GM18951 (cell line): ENCODE measurements around the gene SCN8A.

Experiments
- POLR2A ChIP-seq: IDR thresholded peaks from 4 replicates; pipeline ENCODE4 v1.6.1; 2011; ENCODE audit warnings: mild to moderate bottlenecking; ENCODE audit not compliant: insufficient read length, insufficient read depth; ENCODE audit errors: extremely low read depth
- in situ Hi-C: fragments of 300-500 bp; cut with MboI; formaldehyde crosslinking; loops from one replicate; pipeline ENCODE4 v1.12.0; 2022; ENCODE audit warnings: low sequenced_read_pairs, mixed read lengths, inconsistent platforms; ENCODE audit not compliant: unreplicated experiment

SCN8A gene

GRCh38 chr12:51753980-51754675 lies 163.1 kb downstream of the SCN8A start:
- no peak for TF ChIP-seq POLR2A
- in situ Hi-C loops = no loop called here

- TF ChIP-seq POLR2A = no peak
Measured at GRCh38 chr12:51755251-51755650, 164.2 kb downstream of the SCN8A start.

GRCh38 chr12:51759175-51759574 lies 168.1 kb downstream of the SCN8A start:
- in situ Hi-C loops = no loop called here
- no peak for TF ChIP-seq POLR2A

More at GRCh38 chr12:51755251-51755650, 164.2 kb downstream of the SCN8A start:
- in situ Hi-C loops = no loop called here

- in situ Hi-C loops = no loop called here
- no peak for TF ChIP-seq POLR2A
Measured at GRCh38 chr12:51759695-51760094, 168.7 kb downstream of the SCN8A start.

- no peak for TF ChIP-seq POLR2A
- in situ Hi-C loops = no loop called here
Measured at GRCh38 chr12:51760231-51760630, 169.2 kb downstream of the SCN8A start.

DNA sequence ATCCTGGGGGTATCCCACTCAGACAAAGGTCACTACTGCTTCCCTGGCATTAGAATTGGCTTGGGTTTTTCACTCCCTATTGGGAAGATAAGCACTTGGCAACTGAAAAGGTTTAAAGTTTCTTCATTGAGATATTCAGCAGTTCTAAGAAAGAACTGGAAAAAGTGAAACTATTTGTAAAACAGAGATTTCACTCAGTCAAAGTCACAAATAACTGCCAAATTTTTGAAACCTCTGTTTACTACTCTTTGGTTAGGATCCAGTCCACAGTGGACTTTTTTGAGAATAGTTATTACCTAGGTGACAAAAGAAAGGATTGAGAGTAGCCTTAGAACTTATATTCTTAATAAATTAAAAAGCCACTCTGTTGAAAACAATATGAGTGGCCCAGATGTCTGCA lies 172.7 kb downstream of the SCN8A start:
- no peak for TF ChIP-seq POLR2A
- in situ Hi-C loops = no loop called here

DNA sequence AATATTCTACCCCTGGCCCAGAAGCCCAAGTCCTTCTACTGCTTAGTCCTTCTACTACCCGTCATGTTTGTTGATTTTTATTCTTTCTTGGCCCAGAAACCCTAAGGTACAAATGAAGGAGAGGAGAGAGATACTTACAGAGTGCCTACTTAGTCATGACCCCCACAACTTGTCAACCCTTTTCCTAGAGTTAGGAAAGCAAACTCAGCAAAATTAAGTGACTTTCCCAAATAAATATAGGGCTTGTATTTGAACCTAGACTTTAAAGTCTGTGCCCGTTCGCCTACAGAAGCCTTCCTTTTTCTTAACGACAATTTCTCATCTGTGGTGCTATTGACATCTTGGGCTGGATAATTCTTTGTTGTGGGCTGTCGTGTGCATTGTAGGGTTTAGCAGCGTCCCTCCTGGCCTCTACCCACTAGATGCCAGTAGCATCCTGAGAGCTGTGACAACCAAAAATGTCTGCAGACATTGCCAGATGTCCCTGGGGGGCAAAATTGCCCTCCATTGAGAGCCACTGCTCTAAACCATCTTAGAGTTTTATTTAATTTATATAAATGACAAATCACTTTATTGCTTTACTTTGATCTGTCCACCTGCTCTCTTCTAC lies 175.1 kb downstream of the SCN8A start:
- in situ Hi-C loops = no loop called here
- TF ChIP-seq POLR2A = no peak

GRCh38 chr12:51771008-51771407 lies 180.0 kb downstream of the SCN8A start:
- in situ Hi-C loops = no loop called here
- TF ChIP-seq POLR2A = no peak

GRCh38 chr12:51773145-51773869 lies 182.3 kb downstream of the SCN8A start:
- no peak for TF ChIP-seq POLR2A
- in situ Hi-C loops = no loop called here

GRCh38 chr12:51774933-51775332 lies 183.9 kb downstream of the SCN8A start:
- in situ Hi-C loops = no loop called here
- no peak for TF ChIP-seq POLR2A

DNA sequence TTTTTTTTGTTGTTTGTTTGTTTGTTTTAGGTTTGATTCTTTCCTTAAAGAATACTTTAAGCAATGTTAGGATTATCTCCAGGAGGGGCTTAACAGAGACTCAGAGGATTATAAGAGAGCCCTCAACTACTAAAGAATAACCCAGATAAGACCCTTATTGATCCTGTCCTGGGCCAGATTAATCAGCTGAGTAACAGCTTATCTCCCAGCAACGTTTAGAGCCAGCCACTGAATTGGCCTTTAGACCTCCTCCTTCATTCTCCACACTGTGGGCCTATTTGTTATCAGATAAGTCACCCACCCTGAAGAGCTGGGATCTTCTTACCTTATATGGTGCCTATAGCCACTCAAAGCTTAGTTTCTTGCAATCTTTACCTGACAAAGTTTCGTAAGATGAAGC lies 186.4 kb downstream of the SCN8A start:
- in situ Hi-C loops = no loop called here
- no peak for TF ChIP-seq POLR2A

DNA sequence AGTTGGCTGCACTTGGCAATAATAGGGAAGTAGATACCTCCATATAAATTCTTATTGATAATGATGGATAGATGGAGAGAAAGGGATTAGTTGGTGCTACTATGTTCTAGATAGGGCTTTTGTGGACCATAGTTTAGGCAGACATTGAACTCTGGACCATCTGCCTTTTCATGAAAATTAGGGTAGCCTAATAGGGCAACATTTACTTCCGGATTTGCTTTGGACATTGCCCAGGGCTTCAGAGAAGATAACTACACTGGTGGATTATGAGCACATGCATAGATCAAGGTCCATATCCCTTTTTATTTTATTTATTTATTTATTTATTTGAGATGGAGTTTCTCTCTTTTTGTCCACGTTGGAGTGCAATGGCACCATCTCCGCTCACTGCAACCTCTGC lies 186.9 kb downstream of the SCN8A start:
- no peak for TF ChIP-seq POLR2A
- in situ Hi-C loops = no loop called here

DNA sequence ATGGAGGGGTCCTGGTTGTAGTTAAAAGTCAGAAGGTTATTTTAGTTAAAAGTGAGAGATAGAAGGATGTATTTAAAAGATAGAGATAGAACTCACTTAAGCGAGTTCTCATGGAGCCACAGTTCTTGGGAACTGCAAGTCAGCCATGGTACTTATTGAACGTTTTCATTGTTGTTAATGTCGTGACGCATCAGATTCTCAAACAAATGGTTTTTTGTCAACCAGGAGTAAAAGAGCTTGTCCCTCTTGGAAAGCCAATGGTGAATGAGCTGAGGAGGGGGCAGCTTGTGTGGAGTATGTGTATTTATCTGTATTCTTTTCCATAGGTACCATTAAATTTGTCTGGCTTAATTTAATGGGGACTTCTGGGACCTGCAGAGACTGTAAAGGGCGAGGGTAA lies 188.8 kb downstream of the SCN8A start:
- TF ChIP-seq POLR2A = no peak
- in situ Hi-C loops = no loop called here

- TF ChIP-seq POLR2A = no peak
- in situ Hi-C loops = no loop called here
Measured at GRCh38 chr12:51784688-51785087, 193.7 kb downstream of the SCN8A start.
